ENCODE results near the gene PDX1.

DNA sequence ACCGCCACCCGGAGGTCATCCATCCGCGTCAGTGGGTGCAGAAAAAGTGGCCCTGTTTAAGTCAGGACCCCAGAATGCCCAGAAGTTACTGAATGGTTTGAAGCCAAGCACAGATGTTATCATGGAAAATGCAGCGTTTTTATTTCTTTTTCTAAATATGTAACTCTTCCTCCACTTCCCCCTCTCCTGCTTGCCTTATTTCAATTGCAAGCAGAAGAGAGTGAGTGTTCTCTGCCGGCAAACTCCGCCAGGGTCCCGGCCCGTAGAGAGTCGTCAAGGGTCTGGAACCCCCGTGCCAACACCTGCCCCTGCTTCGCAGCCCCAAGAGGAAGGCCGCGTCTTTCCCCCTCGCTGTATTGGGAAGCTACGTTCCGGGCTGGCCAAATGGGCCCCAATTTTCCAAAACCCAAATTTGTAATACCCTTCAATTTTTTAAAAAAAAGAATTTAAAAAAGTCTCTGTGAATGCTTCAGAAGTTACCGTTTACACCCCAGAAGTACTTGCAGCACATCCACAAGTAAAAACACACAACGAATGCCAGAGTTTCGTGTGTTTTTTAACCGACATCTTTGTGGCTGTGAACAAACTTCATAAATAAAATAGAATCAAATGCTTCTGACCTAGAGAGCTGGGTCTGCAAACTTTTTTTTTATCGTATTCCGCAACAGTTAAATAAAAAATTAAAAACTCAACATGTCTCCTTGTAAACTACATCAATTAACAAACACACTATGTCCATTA is 712 bp upstream of the PDX1 start:
- no peak for TF ChIP-seq POLR2A (IDR thresholded peaks at IDR 0.05; ENCODE audit: low read depth, low read length)
- no peak for TF ChIP-seq TAF1 (IDR thresholded peaks at IDR 0.05; ENCODE audit: low read depth, low read length)
